NCI-H2196 treated with DMSO at 0.1 percent for 48 hours (cell line): Measurements from ENCODE around the gene HSF2BP.
"Not testable (repeated sequence)": the region's sequence is repeated elsewhere in the genome, so short reads cannot be mapped to it uniquely, and the experiment has no call there.

Source experiments
- DNase-seq: peaks from one replicate; lab custom pipeline; 2025; ENCODE audit not compliant: unreplicated experiment; lab: John Stamatoyannopoulos, UW

The HSF2BP gene

DNA sequence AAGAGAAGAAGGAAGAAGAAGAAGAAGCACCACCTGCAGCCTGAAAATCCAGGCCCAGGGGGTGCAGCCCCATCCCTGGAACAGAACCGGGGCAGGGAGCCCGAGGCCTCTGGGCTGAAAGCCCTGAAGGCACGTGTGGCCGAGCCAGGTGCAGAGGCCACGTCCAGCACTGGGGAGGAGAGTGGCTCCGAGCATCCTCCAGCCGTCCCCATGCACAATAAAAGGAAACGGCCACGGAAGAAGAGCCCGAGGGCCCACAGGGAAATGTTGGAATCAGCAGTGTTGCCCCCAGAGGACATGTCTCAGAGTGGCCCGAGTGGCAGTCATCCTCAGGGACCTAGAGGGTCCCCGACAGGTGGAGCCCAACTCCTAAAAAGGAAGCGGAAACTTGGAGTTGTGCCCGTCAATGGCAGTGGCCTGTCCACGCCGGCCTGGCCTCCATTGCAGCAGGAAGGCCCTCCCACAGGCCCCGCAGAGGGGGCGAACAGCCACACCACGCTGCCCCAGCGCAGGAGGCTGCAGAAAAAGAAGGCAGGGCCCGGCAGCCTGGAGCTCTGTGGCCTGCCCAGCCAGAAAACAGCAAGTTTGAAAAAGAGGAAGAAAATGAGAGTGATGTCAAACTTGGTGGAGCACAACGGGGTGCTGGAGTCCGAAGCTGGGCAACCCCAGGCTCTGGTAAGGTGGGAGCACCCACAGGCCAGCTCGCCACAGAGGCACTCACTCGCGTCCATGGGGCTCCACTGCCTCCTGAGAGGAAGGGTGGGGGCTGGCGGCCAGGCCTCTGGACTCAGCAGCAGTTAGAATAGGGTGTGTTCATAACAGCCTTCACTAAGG lies 28.5 kb upstream of the HSF2BP start:
- DNase-seq, result no peak

- DNase-seq, result no peak
Measured at GRCh38 chr21:43686811-43687565, 27.7 kb upstream of the HSF2BP start.

DNA sequence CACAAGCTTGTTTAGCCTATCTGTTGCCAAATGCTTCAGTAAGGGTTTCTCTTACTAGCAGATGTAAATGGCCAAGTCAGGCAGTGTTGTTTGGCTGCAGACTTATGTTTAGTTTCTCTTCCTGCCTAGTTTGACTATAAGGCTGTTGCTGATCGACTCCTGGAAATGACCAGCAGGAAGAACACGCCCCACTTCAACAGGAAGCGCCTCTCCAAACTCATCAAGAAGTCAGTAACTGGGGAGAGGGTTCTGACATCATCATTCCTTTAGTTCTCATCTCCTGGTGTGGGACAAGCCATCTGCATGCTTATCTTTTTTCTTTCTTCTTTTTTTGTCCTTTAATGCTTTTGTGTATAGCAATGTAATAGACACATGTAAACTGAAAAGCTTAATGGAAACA lies 25.1 kb upstream of the HSF2BP start:
- DNase-seq, result no peak

DNA sequence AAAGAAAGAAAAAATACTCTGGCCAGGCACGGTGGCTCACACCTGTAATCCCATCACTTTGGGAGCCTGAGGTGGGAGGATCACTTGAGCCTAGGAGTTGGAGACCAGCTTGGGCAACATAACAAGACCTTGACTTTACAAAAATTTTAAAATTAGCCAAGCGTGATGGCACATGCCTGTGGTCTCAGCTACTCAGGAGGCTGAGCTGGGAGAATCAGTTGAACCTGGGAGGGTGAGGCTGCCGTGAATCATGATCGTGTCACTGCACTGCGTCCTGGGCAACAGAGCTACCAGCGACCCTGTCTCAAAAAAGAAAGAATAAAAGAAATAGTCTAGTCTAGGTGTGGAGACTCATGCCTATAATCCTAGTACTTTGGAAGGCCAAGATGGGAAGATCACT lies 22.4 kb upstream of the HSF2BP start:
- no peak for DNase-seq

GRCh38 chr21:43680421-43680820 lies 21.1 kb upstream of the HSF2BP start:
- not testable (repeated sequence) for DNase-seq

- no peak for DNase-seq
Measured at GRCh38 chr21:43679951-43680350, 20.7 kb upstream of the HSF2BP start.

- DNase-seq, result no peak
Measured at GRCh38 chr21:43676391-43676790, 17.1 kb upstream of the HSF2BP start.

DNA sequence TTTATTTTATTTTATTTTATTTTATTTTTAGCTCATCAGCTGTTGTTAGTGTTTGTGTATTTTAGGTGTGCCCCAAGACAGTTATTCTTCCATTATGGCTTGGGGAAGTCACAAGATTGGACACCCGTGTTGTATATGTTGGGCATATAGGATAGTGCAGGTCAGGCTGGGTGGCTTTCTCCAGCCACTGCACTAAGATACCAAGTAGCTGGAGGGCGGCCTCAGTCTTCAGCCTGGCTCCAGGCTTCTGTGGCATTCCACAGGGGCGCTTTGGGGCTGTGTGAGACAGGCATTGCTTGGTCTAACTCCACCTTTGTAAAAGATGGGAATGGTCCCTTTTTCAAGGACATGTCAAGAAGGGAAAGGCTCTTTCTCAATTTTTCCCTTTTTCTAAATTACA lies 16.6 kb upstream of the HSF2BP start:
- no peak for DNase-seq

- DNase-seq, result no peak
Measured at GRCh38 chr21:43669828-43670605, 10.7 kb upstream of the HSF2BP start.

GRCh38 chr21:43667191-43667904 lies 8.1 kb upstream of the HSF2BP start:
- DNase-seq, result no peak

DNA sequence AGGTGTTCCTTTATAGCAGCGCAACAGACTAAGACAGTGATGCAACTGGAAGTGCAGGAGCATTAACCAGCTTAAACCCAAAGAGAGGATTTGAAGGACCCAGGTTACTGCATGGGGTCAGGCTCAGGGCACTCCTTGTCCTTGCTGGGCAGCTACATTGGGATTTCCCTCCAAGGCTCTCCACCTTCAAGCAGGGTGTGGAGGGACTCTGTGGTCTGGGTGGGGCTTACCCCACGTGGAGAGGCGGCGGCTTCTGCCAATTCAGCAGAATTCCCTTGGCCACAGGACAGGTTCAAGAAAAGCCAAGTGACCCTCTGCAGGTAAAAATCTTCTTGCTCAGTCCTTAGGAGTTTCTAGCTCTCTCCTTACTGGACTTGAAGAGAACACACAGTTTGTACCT lies 6.6 kb upstream of the HSF2BP start:
- DNase-seq, result no peak

DNA sequence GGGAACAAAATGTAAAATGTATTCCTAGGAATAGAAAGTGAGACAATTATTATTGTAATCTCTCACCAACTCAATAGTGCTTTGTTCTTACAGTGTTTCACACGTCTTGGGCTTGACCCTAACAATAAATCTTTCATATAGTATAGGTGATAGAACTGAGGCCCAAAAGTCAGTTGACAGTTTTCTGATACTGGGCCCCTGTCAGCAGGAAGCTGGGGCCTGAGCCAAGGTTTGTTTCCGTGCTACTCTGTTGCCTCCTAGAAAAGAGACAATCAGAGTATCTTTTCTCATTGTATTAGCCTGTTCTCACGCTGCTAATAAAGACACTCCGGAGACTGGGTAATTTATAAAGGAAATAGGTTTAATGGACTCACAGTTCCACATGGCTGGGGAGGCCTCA lies 5.1 kb upstream of the HSF2BP start:
- no peak for DNase-seq

DNA sequence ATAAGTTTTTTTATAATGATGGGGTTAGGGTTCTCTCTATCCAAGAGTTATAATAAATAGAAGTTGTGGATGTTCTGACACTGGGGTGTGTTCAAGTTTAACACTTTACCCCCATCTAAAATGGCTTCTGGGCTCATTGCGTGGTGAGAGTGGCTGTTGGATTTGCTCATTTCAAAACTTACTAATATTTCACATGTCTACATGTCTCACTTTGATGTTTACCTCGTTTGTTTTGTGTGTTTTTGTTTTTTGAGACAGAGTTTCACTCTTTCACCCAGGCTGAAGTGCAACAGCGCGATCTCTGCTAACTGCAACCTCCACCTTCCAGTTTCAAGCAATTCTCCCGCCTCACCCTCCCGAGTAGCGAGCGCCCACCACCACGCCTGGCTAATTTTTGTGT lies 3.7 kb upstream of the HSF2BP start:
- DNase-seq, result no peak

- DNase-seq, result no peak
Measured at GRCh38 chr21:43662286-43662685, 3.0 kb upstream of the HSF2BP start.

GRCh38 chr21:43658769-43659135 lies 536 bp downstream of the HSF2BP start:
- DNase-seq, result no peak

- DNase-seq, result no peak
Measured at GRCh38 chr21:43658088-43658741, 1.1 kb downstream of the HSF2BP start.

DNA sequence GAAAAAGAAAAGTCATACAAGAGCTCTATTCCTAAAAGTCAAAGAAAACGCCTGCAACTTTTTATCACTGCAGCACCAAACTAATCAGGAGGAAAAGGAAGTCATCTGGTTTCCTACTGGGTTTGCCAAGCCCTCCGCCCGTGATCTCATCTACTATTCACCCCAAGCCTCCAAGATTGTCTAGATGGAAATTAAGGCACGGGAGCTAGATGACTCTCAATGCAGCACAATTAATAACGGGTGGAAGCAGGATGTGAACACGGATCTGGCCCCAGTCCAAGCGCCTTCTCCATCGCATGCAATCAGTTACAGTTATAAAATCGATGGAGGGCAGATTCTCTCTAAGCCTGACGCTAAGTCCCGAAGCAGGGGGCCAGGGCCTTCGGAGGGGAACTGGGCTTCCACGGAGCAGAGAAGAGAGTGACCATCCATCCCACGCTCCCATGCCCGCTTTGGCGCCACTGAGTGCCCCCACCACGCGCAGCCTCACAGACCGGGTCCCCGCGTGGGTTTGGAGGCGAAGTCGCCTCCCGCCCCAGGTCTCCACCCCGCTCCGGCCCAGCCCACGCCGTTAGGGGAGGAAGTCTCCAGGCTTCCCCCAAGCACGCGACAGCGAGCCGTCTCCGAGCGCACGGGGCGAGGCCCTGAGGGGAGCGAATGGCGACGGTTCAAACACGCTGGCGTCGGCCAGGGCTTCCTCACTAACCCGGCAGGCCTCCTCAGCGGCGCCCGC lies 1.8 kb downstream of the HSF2BP start:
- no peak for DNase-seq

- DNase-seq, result no peak
Measured at GRCh38 chr21:43654806-43655489, 4.3 kb downstream of the HSF2BP start.

- DNase-seq, result no peak
Measured at GRCh38 chr21:43653626-43654025, 5.7 kb downstream of the HSF2BP start.
